Measurements from ENCODE around the gene ELN.

DNA sequence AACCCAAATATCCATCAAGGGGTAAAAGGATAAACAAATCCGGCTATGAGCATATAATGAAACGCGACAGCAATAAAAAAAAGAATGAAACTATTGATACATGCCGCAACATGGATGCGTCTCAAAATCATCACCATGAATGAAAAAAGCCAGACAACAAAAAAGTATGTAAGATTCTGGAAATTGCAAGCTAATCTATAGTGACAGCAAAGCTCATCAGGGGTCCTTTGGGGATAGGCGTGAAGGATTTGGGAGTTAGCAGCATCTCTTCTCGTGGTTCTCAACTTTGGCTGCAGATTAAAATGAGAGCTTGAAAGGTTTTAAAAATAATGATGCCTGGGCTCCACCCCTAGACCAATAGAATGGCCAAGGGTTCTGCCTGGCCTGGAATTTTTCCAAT is 46.0 kb upstream of the ELN start:
- TF ChIP-seq, protein P1, sequence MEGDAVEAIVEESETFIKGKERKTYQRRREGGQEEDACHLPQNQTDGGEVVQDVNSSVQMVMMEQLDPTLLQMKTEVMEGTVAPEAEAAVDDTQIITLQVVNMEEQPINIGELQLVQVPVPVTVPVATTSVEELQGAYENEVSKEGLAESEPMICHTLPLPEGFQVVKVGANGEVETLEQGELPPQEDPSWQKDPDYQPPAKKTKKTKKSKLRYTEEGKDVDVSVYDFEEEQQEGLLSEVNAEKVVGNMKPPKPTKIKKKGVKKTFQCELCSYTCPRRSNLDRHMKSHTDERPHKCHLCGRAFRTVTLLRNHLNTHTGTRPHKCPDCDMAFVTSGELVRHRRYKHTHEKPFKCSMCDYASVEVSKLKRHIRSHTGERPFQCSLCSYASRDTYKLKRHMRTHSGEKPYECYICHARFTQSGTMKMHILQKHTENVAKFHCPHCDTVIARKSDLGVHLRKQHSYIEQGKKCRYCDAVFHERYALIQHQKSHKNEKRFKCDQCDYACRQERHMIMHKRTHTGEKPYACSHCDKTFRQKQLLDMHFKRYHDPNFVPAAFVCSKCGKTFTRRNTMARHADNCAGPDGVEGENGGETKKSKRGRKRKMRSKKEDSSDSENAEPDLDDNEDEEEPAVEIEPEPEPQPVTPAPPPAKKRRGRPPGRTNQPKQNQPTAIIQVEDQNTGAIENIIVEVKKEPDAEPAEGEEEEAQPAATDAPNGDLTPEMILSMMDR (IDR thresholded peaks at IDR 0.05) = no peak
- no peak for TF ChIP-seq POLR2A (IDR thresholded peaks at IDR 0.05)
